SU-DHL-6 (cell line): ENCODE results near the gene TTC22.

Experiments used
- H2AFZ ChIP-seq: fragments of 200-600 bp; sonication (generic); 2 replicates; pipeline ENCODE4 v1.6.1; 2014; ENCODE audit warnings: low read depth, mild to moderate bottlenecking, moderate library complexity, mixed read lengths, antibody characterized with exemption, low read length; ENCODE audit not compliant: severe bottlenecking
- H3F3A ChIP-seq: fragments of 200-600 bp; shearing (Covaris generic); 2 replicates; pipeline ENCODE4 v1.6.0; 2016; ENCODE audit warnings: antibody characterized with exemption, mild to moderate bottlenecking; ENCODE audit not compliant: insufficient read depth
- H3K27ac ChIP-seq: fragments of 200-600 bp; sonication (generic); 2 replicates; pipeline ENCODE4 v1.5.1; 2016; ENCODE audit warnings: low read depth, mild to moderate bottlenecking, low read length, moderate library complexity, mixed read lengths
- H3K27me3 ChIP-seq: fragments of 200-600 bp; sonication (generic), shearing (Covaris generic); 2 replicates; pipeline ENCODE4 v1.6.0; 2014; ENCODE audit warnings: mild to moderate bottlenecking, low read length
- H3K36me3 ChIP-seq: fragments of 200-600 bp; sonication (generic); 2 replicates; pipeline ENCODE4 v1.6.1; 2014; ENCODE audit warnings: mild to moderate bottlenecking, low read length, mixed read lengths
- H3K4me2 ChIP-seq: fragments of 300-600, 200-600 bp; shearing (Covaris generic), sonication (generic); 2 replicates; pipeline ENCODE4 v1.6.0; 2014; ENCODE audit warnings: low read length, low read depth, mild to moderate bottlenecking; ENCODE audit not compliant: poor library complexity, severe bottlenecking
- H3K4me3 ChIP-seq: fragments of 200-600 bp; sonication (generic); 2 replicates; pipeline ENCODE4 v1.5.1; 2014; ENCODE audit warnings: antibody characterized with exemption, low read length, mild to moderate bottlenecking, mixed read lengths; ENCODE audit not compliant: insufficient read depth, poor library complexity, severe bottlenecking
- H3K79me2 ChIP-seq: fragments of 200-600 bp; sonication (generic); 2 replicates; pipeline ENCODE4 v1.6.1; 2014; ENCODE audit warnings: mild to moderate bottlenecking, low read length, moderate library complexity; ENCODE audit not compliant: insufficient read depth
- H3K9ac ChIP-seq: fragments of 200-600 bp; sonication (generic); 2 replicates; pipeline ENCODE4 v1.7.0; 2014; ENCODE audit warnings: mild to moderate bottlenecking, low read length
- H3K9me2 ChIP-seq: fragments of 200-600 bp; sonication (generic); replicated peaks from 2 replicates; pipeline ENCODE4 v1.6.1; 2014; ENCODE audit warnings: low read length; ENCODE audit not compliant: insufficient read depth
- H3K9me3 ChIP-seq: fragments of 200-600 bp; sonication (generic); 2 replicates; pipeline ENCODE4 v1.6.1; 2014; ENCODE audit warnings: low read length, mixed read lengths; ENCODE audit not compliant: insufficient read depth
- H4K20me1 ChIP-seq: fragments of 200-600 bp; sonication (generic); 2 replicates; pipeline ENCODE4 v1.6.1; 2014; ENCODE audit warnings: low read depth, mild to moderate bottlenecking, antibody characterized with exemption, low read length, moderate library complexity, mixed read lengths
- CTCF ChIP-seq: fragments of 200-600 bp; sonication (generic); IDR thresholded peaks from one replicate; pipeline ENCODE4 v1.5.1; 2017; ENCODE audit warnings: antibody characterized with exemption, mild to moderate bottlenecking, low read length, moderate library complexity; ENCODE audit not compliant: insufficient read depth, poor library complexity, severe bottlenecking
- EZH2phosphoT487 ChIP-seq: fragments of 200-600 bp; sonication (generic), shearing (Covaris generic); conservative IDR thresholded peaks from 2 replicates; pipeline ENCODE4 v1.6.1; 2018; ENCODE audit warnings: mild to moderate bottlenecking, antibody characterized with exemption, low read length, moderate library complexity, mixed read lengths

The TTC22 gene

GRCh38 chr1:54748094-54748835 is 52.9 kb downstream of the TTC22 start:
- Histone ChIP-seq H3K4me3 (no peak overlapping the region), H3K27me3 (no peaks in the 10 kb centered on the region)

GRCh38 chr1:54745864-54746263 is 55.3 kb downstream of the TTC22 start:
- no peaks in the 10 kb centered on the region for H3K9me3 ChIP-seq
- H3K27ac ChIP-seq = no peak overlapping the region
- H3F3A ChIP-seq = no peaks in the 10 kb centered on the region
- no peak overlapping the region for H2AFZ ChIP-seq
- H3K9ac ChIP-seq = no peak overlapping the region
- no peaks in the 10 kb centered on the region for H3K27me3 ChIP-seq
- H3K79me2 ChIP-seq = no peaks in the 10 kb centered on the region
- H3K4me3 ChIP-seq = no peak overlapping the region
- H3K9me2 ChIP-seq = no peaks in the 10 kb centered on the region
- no peaks in the 10 kb centered on the region for H3K36me3 ChIP-seq
- TF ChIP-seq EZH2phosphoT487 (no peak), CTCF (no peak)
- H3K4me2 ChIP-seq = no peak overlapping the region
- H4K20me1 ChIP-seq = no peaks in the 10 kb centered on the region

More at GRCh38 chr1:54748094-54748835, 52.9 kb downstream of the TTC22 start:
- H3F3A ChIP-seq = no peaks in the 10 kb centered on the region
- H2AFZ ChIP-seq = no peak overlapping the region
- no peaks in the 10 kb centered on the region for H3K9me2 ChIP-seq
- H3K4me2 ChIP-seq = no peak overlapping the region
- no peaks in the 10 kb centered on the region for H4K20me1 ChIP-seq
- H3K9ac ChIP-seq = no peak overlapping the region
- no peak for TF ChIP-seq CTCF
- TF ChIP-seq EZH2phosphoT487 = no peak
- no peaks in the 10 kb centered on the region for H3K79me2 ChIP-seq
- H3K27ac ChIP-seq = no peak overlapping the region
- no peaks in the 10 kb centered on the region for H3K36me3 ChIP-seq
- no peaks in the 10 kb centered on the region for H3K9me3 ChIP-seq

GRCh38 chr1:54745274-54745673 is 55.8 kb downstream of the TTC22 start:
- H3K27me3 ChIP-seq = no peaks in the 10 kb centered on the region
- no peak overlapping the region for H3K4me3 ChIP-seq
- TF ChIP-seq CTCF = no peak
- no peak for TF ChIP-seq EZH2phosphoT487
- no peak overlapping the region for H3K9ac ChIP-seq
- H3K79me2 ChIP-seq = no peaks in the 10 kb centered on the region
- no peaks in the 10 kb centered on the region for H3K9me3 ChIP-seq
- H3F3A ChIP-seq = no peaks in the 10 kb centered on the region
- H3K27ac ChIP-seq = no peak overlapping the region
- no peak overlapping the region for H2AFZ ChIP-seq
- H4K20me1 ChIP-seq = no peaks in the 10 kb centered on the region
- no peak overlapping the region for H3K4me2 ChIP-seq
- H3K9me2 ChIP-seq = no peaks in the 10 kb centered on the region
- no peaks in the 10 kb centered on the region for H3K36me3 ChIP-seq
